Measurements from ENCODE around the gene PCK2.

PCK2 gene

GRCh38 chr14:24076302-24076601 lies 17.9 kb upstream of the PCK2 start:
- no peak for DNase-seq (ENCODE audit: low read depth)
- in situ Hi-C loops (cut with HindIII; ENCODE audit: low sequenced_read_pairs), result no loop called here
- no peak overlapping the region for H3K4me3 ChIP-seq (ENCODE audit: low read depth, low read length)
- TF ChIP-seq, protein P1, sequence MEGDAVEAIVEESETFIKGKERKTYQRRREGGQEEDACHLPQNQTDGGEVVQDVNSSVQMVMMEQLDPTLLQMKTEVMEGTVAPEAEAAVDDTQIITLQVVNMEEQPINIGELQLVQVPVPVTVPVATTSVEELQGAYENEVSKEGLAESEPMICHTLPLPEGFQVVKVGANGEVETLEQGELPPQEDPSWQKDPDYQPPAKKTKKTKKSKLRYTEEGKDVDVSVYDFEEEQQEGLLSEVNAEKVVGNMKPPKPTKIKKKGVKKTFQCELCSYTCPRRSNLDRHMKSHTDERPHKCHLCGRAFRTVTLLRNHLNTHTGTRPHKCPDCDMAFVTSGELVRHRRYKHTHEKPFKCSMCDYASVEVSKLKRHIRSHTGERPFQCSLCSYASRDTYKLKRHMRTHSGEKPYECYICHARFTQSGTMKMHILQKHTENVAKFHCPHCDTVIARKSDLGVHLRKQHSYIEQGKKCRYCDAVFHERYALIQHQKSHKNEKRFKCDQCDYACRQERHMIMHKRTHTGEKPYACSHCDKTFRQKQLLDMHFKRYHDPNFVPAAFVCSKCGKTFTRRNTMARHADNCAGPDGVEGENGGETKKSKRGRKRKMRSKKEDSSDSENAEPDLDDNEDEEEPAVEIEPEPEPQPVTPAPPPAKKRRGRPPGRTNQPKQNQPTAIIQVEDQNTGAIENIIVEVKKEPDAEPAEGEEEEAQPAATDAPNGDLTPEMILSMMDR (IDR thresholded peaks at IDR 0.05; ENCODE audit: low read depth, low read length, missing control alignments), result no peak

- in situ Hi-C loops (cut with HindIII; ENCODE audit: low sequenced_read_pairs), result no loop called here
- DNase-seq (ENCODE audit: low read depth), result no peak
- H3K4me3 ChIP-seq (ENCODE audit: low read depth, low read length), result no peak overlapping the region
- TF ChIP-seq, protein P1 (IDR thresholded peaks at IDR 0.05; ENCODE audit: low read depth, low read length, missing control alignments), result no peak
Measured at GRCh38 chr14:24077086-24077485, 17.0 kb upstream of the PCK2 start.

DNA sequence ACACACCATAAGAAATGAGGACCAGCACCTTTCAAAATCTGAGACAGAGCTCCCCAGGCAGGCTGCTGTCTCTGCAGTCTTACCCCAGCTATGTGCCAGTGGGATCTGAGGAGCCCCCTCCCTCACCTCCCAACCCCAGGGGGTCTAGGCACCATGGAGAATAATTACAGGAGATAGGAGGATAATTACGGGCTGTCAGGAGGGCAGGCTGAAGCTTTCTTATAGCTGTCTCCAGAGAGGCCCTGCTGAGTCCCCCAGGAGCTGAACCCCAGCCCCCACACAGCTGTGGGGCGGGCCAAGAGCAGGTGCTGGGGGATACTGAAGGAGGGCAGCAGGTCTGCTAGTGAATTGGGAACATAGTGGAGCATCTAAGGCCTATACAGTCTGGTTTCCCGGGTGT lies 16.0 kb upstream of the PCK2 start:
- TF ChIP-seq, protein P1 (IDR thresholded peaks at IDR 0.05; ENCODE audit: low read depth, low read length, missing control alignments), result no peak
- no peak for DNase-seq (ENCODE audit: low read depth)
- H3K4me3 ChIP-seq (ENCODE audit: low read depth, low read length), result no peak overlapping the region
- in situ Hi-C loops (cut with HindIII; ENCODE audit: low sequenced_read_pairs), result no loop called here

DNA sequence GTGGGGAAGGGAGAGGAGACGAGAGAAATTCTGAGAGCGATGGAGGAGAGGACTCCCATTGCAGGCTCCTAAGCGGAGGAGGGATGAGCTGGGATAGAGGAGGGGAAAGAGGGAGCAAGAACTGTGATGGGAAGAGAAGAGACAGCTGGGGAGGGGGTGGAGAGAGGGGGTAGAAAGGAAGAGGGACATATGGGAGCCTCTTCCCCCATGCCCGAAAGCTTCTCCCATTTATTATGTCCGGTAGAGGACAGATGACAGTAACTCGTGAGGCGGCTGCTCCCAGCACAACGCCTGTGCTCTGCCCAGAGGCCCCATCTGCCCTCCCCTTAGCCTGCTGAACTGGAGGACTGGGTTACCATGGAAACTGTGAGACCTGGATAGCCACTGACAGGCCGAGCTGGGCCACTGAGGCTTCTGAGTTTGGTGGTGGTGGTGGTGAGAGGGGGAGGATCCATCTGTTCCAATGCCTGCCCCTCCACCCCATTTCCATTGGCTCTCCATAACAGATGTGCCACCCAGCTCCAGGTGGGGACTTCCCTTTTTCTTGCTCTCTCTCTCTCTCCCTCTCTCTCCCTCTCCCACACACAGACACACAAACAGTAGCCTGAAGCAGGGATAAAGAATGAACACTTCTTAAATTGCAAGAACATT lies 14.5 kb upstream of the PCK2 start:
- in situ Hi-C loops (cut with HindIII; ENCODE audit: low sequenced_read_pairs), result no loop called here
- no peak for DNase-seq (ENCODE audit: low read depth)
- TF ChIP-seq, protein P1 (IDR thresholded peaks at IDR 0.05; ENCODE audit: low read depth, low read length, missing control alignments), result no peak
- no peak overlapping the region for H3K4me3 ChIP-seq (ENCODE audit: low read depth, low read length)

GRCh38 chr14:24080142-24080530 lies 14.0 kb upstream of the PCK2 start:
- in situ Hi-C loops (cut with HindIII; ENCODE audit: low sequenced_read_pairs), result no loop called here

DNA sequence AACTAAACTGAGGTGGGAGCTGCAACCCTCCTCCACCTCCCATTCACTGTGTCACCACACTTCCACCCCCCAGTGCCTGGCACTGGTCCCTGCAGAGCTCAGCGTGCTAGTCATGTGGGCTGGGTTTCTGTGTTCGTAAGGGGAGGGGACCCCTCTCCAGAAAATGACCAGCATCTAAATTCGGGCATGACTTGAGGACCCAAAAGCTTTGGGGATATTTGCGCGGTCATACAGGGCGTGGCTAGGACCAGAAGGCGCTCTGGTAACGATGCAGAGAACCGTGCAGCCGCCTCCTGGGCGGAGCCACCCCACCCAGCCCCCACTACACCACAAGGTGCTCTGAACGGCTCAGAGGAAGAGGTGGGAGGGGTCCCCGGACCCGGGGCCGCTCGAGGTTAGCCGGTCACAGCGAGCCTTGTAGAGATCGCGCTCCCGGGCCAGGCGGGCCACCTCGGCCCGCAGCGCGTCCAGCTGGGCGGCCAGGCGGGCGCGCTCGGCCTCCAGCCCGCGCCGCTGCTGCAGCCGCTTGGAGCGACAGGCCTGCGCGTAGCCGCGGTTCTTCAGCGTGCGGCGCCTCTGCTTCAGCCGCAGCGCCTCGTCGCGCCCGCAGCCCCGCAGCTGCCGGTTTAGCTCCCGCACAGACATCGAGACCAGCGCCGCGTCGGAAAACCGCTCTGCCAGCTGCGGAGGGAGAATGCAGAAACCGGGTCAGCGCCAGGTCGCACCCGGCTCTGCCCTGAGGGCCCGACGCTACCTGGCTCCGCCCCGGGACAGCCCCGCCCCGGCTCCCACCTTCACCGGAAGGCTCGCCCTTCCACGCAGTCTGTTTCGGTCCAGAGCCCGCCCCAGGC lies 13.0 kb upstream of the PCK2 start:
- in situ Hi-C loops (cut with HindIII; ENCODE audit: low sequenced_read_pairs), result no loop called here
- peak overlapping the region; percentile 46 for H3K4me3 ChIP-seq (ENCODE audit: low read depth, low read length)
- TF ChIP-seq, protein P1 (IDR thresholded peaks at IDR 0.05; ENCODE audit: low read depth, low read length, missing control alignments), result no peak
- no peak for DNase-seq (ENCODE audit: low read depth)

More at GRCh38 chr14:24080142-24080530, 14.0 kb upstream of the PCK2 start:
- H3K4me3 ChIP-seq (ENCODE audit: low read depth, low read length), result no peak overlapping the region
- DNase-seq (ENCODE audit: low read depth), result no peak
- TF ChIP-seq, protein P1 (IDR thresholded peaks at IDR 0.05; ENCODE audit: low read depth, low read length, missing control alignments), result no peak

All from astrocyte of the cerebellum (primary cell).